ENCODE measurements around the gene BEAN1.

DNA sequence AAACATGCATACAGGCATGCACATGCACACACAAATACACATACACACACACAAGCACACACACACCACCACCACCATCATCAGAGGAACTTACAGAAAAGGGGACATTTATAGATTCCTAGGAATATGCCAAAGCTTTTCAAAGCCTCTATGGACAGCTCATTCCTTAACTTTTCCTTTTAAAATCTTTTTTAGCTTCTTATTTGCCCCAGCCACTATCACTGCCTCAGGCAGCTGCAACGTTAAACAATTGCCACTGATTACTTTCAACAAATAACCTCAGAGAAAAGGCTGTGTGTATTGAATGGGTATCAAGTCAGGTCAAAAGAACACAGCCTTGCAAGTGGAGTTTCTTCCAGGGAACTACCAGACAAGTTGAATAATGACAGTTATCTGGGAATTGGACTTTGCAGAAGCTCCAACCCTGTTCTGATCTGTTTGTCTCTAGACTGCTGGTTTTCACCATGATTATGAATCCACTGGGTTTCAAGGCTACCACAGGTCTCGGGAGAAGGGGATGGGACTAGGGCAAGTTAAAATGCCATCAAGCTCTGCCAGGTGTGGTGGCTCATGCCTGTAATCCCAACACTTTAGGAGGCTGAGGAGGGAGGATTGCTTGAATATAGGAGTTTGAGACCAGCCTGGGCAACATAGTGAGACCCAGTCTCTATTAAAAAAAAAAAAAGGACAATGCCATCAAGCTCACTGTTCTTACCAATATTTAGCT, 21.9 kb upstream of the BEAN1 start:
- TF ChIP-seq, protein P1, sequence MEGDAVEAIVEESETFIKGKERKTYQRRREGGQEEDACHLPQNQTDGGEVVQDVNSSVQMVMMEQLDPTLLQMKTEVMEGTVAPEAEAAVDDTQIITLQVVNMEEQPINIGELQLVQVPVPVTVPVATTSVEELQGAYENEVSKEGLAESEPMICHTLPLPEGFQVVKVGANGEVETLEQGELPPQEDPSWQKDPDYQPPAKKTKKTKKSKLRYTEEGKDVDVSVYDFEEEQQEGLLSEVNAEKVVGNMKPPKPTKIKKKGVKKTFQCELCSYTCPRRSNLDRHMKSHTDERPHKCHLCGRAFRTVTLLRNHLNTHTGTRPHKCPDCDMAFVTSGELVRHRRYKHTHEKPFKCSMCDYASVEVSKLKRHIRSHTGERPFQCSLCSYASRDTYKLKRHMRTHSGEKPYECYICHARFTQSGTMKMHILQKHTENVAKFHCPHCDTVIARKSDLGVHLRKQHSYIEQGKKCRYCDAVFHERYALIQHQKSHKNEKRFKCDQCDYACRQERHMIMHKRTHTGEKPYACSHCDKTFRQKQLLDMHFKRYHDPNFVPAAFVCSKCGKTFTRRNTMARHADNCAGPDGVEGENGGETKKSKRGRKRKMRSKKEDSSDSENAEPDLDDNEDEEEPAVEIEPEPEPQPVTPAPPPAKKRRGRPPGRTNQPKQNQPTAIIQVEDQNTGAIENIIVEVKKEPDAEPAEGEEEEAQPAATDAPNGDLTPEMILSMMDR (IDR thresholded peaks at IDR 0.05; ENCODE audit: insufficient read depth, low read depth, low read length) = no peak
- no peak for TF ChIP-seq EZH2 (IDR thresholded peaks at IDR 0.05; ENCODE audit: insufficient read depth, low read length)

Measured in astrocyte (in vitro differentiated cells and primary cell).